Measurements from ENCODE around the gene SPANXN3.

The SPANXN3 gene

GRCh38 chrX:143486105-143486504 lies 31.2 kb downstream of the SPANXN3 start:
- Histone ChIP-seq H3K27ac (ENCODE audit: low read depth, low read length) (no peak overlapping the region), H3K4me2 (ENCODE audit: low read depth, low read length, poor library complexity, severe bottlenecking) (no peak overlapping the region), H4K20me1 (ENCODE audit: low read depth, low read length) (no peaks in the 10 kb centered on the region), H3K36me3 (ENCODE audit: low read length) (no peaks in the 10 kb centered on the region), H3K9me3 (ENCODE audit: insufficient read depth, low read length) (no peaks in the 10 kb centered on the region), H3K27me3 (ENCODE audit: low read length) (no peaks in the 10 kb centered on the region), H3K79me2 (ENCODE audit: insufficient read depth, low read length) (no peaks in the 10 kb centered on the region), H3K9me2 (replicated peaks; ENCODE audit: insufficient read depth, low read length) (no peaks in the 10 kb centered on the region), H3K9ac (ENCODE audit: low read length) (no peak overlapping the region), H2AFZ (ENCODE audit: low read depth, low read length, severe bottlenecking) (no peak overlapping the region), H3F3A (ENCODE audit: insufficient read depth) (no peaks in the 10 kb centered on the region), H3K4me3 (ENCODE audit: insufficient read depth, low read length, poor library complexity, severe bottlenecking) (no peak overlapping the region)
- TF ChIP-seq, protein P1, sequence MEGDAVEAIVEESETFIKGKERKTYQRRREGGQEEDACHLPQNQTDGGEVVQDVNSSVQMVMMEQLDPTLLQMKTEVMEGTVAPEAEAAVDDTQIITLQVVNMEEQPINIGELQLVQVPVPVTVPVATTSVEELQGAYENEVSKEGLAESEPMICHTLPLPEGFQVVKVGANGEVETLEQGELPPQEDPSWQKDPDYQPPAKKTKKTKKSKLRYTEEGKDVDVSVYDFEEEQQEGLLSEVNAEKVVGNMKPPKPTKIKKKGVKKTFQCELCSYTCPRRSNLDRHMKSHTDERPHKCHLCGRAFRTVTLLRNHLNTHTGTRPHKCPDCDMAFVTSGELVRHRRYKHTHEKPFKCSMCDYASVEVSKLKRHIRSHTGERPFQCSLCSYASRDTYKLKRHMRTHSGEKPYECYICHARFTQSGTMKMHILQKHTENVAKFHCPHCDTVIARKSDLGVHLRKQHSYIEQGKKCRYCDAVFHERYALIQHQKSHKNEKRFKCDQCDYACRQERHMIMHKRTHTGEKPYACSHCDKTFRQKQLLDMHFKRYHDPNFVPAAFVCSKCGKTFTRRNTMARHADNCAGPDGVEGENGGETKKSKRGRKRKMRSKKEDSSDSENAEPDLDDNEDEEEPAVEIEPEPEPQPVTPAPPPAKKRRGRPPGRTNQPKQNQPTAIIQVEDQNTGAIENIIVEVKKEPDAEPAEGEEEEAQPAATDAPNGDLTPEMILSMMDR (IDR thresholded peaks at IDR 0.05; ENCODE audit: insufficient read depth, low read length, poor library complexity, severe bottlenecking), result no peak
- TF ChIP-seq EZH2phosphoT487 (conservative IDR thresholded peaks at IDR 0.05; ENCODE audit: low read length), result no peak

DNA sequence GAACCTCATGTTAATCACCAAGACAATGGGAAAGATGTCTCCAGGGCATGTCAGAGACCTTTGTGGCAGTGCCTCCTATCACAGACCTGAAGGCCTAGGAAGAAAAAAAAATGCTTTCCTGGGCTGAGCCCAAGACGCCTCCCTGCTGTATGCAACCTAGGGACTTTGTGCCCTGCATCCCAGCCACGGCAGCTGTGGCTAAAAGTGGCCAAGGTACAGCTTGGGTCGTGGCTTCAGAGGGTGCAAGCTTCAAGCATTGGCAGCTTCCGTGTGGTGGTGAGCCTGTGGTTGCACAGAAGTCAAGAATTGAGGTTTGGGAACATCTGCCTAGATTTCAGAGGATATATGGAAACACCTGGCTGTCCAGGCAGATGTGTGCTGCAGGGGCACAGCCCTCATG lies 40.5 kb downstream of the SPANXN3 start:
- H3K27me3 ChIP-seq (ENCODE audit: low read length), result no peaks in the 10 kb centered on the region
- H3K36me3 ChIP-seq (ENCODE audit: low read length), result no peaks in the 10 kb centered on the region
- H3F3A ChIP-seq (ENCODE audit: insufficient read depth), result no peaks in the 10 kb centered on the region
- H3K4me3 ChIP-seq (ENCODE audit: insufficient read depth, low read length, poor library complexity, severe bottlenecking), result no peak overlapping the region
- no peaks in the 10 kb centered on the region for H4K20me1 ChIP-seq (ENCODE audit: low read depth, low read length)
- H3K9me2 ChIP-seq (replicated peaks; ENCODE audit: insufficient read depth, low read length), result no peaks in the 10 kb centered on the region
- H3K79me2 ChIP-seq (ENCODE audit: insufficient read depth, low read length), result no peaks in the 10 kb centered on the region
- TF ChIP-seq, protein P1 (IDR thresholded peaks at IDR 0.05; ENCODE audit: insufficient read depth, low read length, poor library complexity, severe bottlenecking), result no peak
- TF ChIP-seq EZH2phosphoT487 (conservative IDR thresholded peaks at IDR 0.05; ENCODE audit: low read length), result no peak
- H3K4me2 ChIP-seq (ENCODE audit: low read depth, low read length, poor library complexity, severe bottlenecking), result no peak overlapping the region
- no peaks in the 10 kb centered on the region for H3K9me3 ChIP-seq (ENCODE audit: insufficient read depth, low read length)
- H3K9ac ChIP-seq (ENCODE audit: low read length), result no peak overlapping the region
- no peak overlapping the region for H2AFZ ChIP-seq (ENCODE audit: low read depth, low read length, severe bottlenecking)
- no peak overlapping the region for H3K27ac ChIP-seq (ENCODE audit: low read depth, low read length)

DNA sequence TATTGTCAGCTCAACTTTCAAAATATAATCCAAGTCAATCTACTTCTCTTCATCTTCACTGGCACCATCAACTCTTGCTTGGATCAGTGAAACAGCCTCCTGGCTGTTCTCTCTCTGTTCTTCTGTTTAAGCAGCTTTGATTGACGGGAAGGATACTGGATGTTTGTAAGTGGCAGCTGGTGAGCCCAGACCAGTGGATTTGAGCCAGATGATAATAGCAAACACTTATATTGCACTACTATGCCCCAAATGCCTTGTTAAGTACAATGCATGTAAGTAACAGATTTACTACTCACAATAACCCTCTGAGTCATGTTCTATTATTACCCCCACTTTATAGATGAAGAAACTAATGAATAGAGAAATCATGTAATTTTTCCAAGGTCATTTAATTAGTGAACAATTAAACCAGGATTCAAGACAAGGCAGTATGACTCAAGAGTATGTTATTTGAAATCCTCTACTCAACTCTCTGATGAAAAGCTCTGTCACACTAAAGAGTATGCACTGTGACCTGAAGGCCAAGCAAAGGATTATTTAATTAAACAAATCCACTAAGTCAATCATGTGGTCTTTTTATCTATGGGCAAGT lies 44.8 kb downstream of the SPANXN3 start:
- Histone ChIP-seq H3K9me2 (replicated peaks; ENCODE audit: insufficient read depth, low read length) (no peaks in the 10 kb centered on the region), H4K20me1 (ENCODE audit: low read depth, low read length) (no peaks in the 10 kb centered on the region), H3K27ac (ENCODE audit: low read depth, low read length) (no peak overlapping the region), H3K4me3 (ENCODE audit: insufficient read depth, low read length, poor library complexity, severe bottlenecking) (no peak overlapping the region), H3K36me3 (ENCODE audit: low read length) (no peaks in the 10 kb centered on the region), H3F3A (ENCODE audit: insufficient read depth) (no peaks in the 10 kb centered on the region), H3K79me2 (ENCODE audit: insufficient read depth, low read length) (no peaks in the 10 kb centered on the region), H3K9me3 (ENCODE audit: insufficient read depth, low read length) (no peaks in the 10 kb centered on the region), H2AFZ (ENCODE audit: low read depth, low read length, severe bottlenecking) (no peak overlapping the region), H3K27me3 (ENCODE audit: low read length) (no peaks in the 10 kb centered on the region), H3K9ac (ENCODE audit: low read length) (no peak overlapping the region), H3K4me2 (ENCODE audit: low read depth, low read length, poor library complexity, severe bottlenecking) (no peak overlapping the region)
- TF ChIP-seq, protein P1 (IDR thresholded peaks at IDR 0.05; ENCODE audit: insufficient read depth, low read length, poor library complexity, severe bottlenecking), result no peak
- TF ChIP-seq EZH2phosphoT487 (conservative IDR thresholded peaks at IDR 0.05; ENCODE audit: low read length), result no peak

All from SU-DHL-6 (cell line).